Peyer's patch (tissue), 4 donors: ENCODE data around the gene PLET1. TPM values are rescaled to one million over a fixed set of nuclear protein-coding genes. Genes with fewer than 3 reads are reported as not detected.

Experiments
- DNase-seq, 3 donors: peaks; one replicate each; pipeline ENCODE4 v3.0.0-alpha.2; 2017 to 2019
- H3K27ac ChIP-seq, 4 donors: fragments of 200-600 bp; sonication (generic); one replicate each; pipeline ENCODE4 v1.5.1; 2016 to 2019
- H3K27me3 ChIP-seq, 2 donors: fragments of 200-600 bp; sonication (generic); one replicate each; pipeline ENCODE4 v1.5.1; 2019
- H3K36me3 ChIP-seq, 3 donors: fragments of 200-600 bp; sonication (generic); one replicate each; pipeline ENCODE4 v1.5.1; 2016 to 2019
- H3K4me1 ChIP-seq, 4 donors: fragments of 200-600 bp; sonication (generic); one replicate each; pipeline ENCODE4 v1.5.1; 2016 to 2019
- H3K4me3 ChIP-seq, 4 donors: fragments of 200-600 bp; sonication (generic); 1 replicate in 3 of 4; 2 replicates in 1 of 4; pipeline ENCODE4 v1.5.1; 2016 to 2019; ENCODE audit warnings: mild to moderate bottlenecking in 1 of 4
- H3K9me3 ChIP-seq, 4 donors: fragments of 200-600 bp; sonication (generic); one replicate each; pipeline ENCODE4 v1.5.1; 2016 to 2019; ENCODE audit warnings: mild to moderate bottlenecking in 1 of 4
- POLR2A ChIP-seq, 2 donors: fragments of 450-650 bp; IDR thresholded peaks; one replicate each; pipeline ENCODE4 v1.5.1; 2017; ENCODE audit warnings: antibody characterized with exemption in 2 of 2, mild to moderate bottlenecking in 2 of 2, moderate library complexity in 2 of 2
- total RNA-seq, 4 donors: library from RNA; depleted of rRNA; stranded (reverse); fragments of >200 nt; gene quantifications; one replicate each; pipeline ENCODE4 v1.1.0, GENCODE V29; 2016
- TF ChIP-seq, protein P1 (sequence below), 6 experiments: fragments of 450-650 bp in 4 of 6; fragments of 200-600 bp in 2 of 6; sonication (generic) in 1 of 6; IDR thresholded peaks; one replicate each; pipeline ENCODE4 v1.5.1; 2017 to 2019; ENCODE audit warnings: antibody characterized with exemption in 6 of 6, mild to moderate bottlenecking in 3 of 6, moderate library complexity in 1 of 6

PLET1 gene
- total RNA-seq, 4 donors from 2014 or later, result not detected

DNA sequence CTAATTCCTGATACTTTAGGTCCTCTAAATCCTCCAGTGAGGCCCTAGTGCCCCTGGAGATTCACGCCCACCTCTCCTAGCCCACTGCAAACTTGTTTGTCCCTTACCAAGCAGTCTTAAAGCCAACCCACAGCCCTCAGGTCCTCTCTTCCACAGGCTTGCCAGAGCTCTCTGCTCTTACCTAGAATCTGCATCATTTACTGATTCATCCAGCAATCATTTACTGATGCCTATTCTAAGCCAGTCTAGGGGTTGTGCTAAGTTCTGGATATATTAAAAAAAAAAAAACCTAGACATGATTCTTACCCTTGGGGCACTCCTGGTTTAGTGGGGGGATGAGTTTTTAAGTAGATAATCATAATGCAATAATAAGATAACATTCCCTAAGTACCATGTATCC, 43.0 kb upstream of the PLET1 start:
- no peak for DNase-seq
- no peaks in the 10 kb centered on the region for H3K9me3 ChIP-seq
- no peaks in the 10 kb centered on the region for H3K27me3 ChIP-seq
- no peak overlapping the region for H3K4me3 ChIP-seq
- no peak for TF ChIP-seq POLR2A (IDR thresholded peaks at IDR 0.05)
- TF ChIP-seq, protein P1, sequence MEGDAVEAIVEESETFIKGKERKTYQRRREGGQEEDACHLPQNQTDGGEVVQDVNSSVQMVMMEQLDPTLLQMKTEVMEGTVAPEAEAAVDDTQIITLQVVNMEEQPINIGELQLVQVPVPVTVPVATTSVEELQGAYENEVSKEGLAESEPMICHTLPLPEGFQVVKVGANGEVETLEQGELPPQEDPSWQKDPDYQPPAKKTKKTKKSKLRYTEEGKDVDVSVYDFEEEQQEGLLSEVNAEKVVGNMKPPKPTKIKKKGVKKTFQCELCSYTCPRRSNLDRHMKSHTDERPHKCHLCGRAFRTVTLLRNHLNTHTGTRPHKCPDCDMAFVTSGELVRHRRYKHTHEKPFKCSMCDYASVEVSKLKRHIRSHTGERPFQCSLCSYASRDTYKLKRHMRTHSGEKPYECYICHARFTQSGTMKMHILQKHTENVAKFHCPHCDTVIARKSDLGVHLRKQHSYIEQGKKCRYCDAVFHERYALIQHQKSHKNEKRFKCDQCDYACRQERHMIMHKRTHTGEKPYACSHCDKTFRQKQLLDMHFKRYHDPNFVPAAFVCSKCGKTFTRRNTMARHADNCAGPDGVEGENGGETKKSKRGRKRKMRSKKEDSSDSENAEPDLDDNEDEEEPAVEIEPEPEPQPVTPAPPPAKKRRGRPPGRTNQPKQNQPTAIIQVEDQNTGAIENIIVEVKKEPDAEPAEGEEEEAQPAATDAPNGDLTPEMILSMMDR (IDR thresholded peaks at IDR 0.05), result no peak
- H3K27ac ChIP-seq, result no peak overlapping the region
- no peaks in the 10 kb centered on the region for H3K4me1 ChIP-seq
- H3K36me3 ChIP-seq, result no peaks in the 10 kb centered on the region

DNA sequence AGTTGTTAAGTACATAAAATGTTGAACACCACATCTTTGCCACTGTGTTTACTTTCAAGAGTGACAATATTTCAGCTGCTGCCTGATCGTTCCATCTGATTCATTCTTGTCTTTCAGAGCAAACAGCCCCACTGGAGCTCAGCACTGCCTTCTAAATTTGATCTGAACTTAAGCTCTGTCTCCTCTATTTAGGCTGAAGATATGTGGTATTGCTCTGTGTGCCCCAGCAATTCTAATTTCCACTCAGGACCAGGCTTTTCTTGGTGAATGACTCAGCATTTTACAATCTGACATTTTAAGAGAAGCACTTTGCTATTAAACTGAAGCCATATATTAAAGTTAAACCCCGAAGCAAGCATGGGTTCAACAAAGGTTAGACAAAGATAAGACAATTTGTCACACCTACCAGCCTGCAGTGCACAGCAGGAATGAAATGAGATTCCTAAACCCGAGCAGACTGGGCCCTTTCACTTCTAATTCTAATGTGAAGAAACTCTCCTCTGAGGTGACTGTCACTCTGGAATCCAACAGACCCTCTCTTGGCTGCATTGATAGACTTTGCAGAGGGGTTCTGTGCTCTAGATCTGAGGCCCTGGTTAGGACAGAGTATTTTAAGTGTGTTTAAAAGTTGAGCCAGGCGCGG, 41.7 kb upstream of the PLET1 start:
- Histone ChIP-seq H3K27ac (no peak overlapping the region), H3K9me3 (no peaks in the 10 kb centered on the region), H3K36me3 (no peaks in the 10 kb centered on the region), H3K4me1 (no peaks in the 10 kb centered on the region), H3K27me3 (no peaks in the 10 kb centered on the region), H3K4me3 (no peak overlapping the region)
- TF ChIP-seq, protein P1 (IDR thresholded peaks at IDR 0.05), result no peak
- no peak for TF ChIP-seq POLR2A (IDR thresholded peaks at IDR 0.05)
- no peak for DNase-seq

DNA sequence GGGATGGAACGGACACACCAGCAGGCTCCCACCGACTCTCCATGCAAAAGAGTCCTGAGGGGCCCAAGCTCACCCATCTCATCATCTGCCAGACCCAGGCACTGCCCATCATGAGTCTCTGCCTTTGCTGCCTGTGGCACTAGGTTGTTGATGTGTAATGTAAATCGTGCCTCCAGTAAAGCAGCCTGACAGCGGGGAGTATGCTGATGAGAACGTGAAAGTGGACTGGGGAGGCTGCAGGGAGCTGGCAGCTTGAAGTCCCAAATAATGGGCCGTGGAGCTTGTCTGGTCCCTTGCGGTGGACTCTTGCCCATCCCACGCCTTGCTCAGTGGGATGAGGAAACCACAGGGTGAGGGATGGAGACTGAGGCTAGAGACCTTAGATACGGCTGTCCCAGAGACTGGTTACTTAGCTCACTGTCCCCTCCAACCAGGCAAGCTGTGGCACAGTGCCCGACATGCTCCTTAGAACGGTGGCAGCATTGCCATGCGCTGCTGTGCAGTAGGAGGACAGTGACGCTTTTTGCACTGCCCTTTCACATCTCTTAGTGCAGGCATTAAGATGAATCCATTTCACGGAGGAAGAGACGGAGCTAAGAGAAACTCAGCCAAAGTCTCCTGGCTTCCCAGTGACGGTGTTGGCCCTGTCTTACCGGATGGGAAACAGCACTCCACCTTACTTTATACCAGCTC, 39.6 kb upstream of the PLET1 start:
- no peaks in the 10 kb centered on the region for H3K4me1 ChIP-seq
- no peak overlapping the region for H3K4me3 ChIP-seq
- no peaks in the 10 kb centered on the region for H3K36me3 ChIP-seq
- H3K27me3 ChIP-seq, result no peaks in the 10 kb centered on the region
- TF ChIP-seq POLR2A (IDR thresholded peaks at IDR 0.05), result no peak
- TF ChIP-seq, protein P1 (IDR thresholded peaks at IDR 0.05), result no peak
- no peak for DNase-seq
- no peak overlapping the region for H3K27ac ChIP-seq
- H3K9me3 ChIP-seq, result no peaks in the 10 kb centered on the region

DNA sequence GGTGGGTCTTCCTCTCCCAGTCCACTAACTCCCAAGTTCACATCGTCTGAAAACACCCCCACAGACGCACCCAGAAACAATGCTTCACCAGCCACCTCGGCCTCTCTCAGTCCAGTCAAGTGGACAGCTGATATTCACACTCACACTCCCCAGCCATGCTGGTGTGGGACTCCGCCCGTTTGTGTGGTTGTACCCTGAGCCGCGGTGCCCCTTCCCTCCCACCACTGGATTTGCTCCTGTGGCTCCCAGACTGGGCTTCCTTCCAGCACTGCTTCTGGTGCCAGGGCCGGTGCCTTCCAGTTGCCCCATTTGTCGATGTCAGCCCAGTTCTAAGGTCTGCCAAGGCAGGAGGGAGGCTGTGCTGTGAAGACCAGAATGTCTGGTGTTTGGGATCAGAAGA, 37.9 kb upstream of the PLET1 start:
- TF ChIP-seq, protein P1 (IDR thresholded peaks at IDR 0.05), result no peak
- TF ChIP-seq POLR2A (IDR thresholded peaks at IDR 0.05), result no peak
- Histone ChIP-seq H3K36me3 (no peaks in the 10 kb centered on the region), H3K9me3 (no peaks in the 10 kb centered on the region), H3K27ac (no peak overlapping the region), H3K4me1 (no peaks in the 10 kb centered on the region), H3K27me3 (no peaks in the 10 kb centered on the region), H3K4me3 (no peak overlapping the region)
- no peak for DNase-seq

DNA sequence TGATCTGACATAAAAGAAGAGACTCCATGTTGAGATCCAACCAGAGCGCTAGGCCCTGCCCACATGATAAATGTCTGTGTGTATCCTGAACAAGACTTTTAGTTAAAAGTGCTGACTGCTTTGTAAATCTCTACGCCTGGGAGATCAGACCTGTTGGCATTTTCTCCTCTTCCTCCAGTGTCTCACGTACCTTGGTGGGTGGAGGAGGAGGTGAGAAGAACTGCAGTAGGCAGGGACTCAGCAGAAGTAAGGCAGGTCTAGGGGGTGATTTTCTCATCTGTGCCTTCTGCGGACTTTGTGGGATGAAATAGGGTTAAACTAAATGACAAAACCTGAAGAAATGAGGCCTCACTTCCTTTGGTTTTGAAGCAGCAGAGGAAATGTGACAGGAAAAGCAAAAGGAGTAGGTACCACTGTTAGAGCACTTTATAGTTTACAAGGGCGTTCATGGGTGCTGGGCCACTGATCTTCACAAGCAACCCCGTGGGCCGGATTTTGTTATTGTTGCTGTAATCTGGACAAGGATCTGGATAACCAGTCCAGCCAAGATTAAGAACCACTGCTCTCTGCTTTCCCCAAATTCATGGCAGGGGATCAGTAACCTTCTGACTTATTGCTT, 36.7 kb upstream of the PLET1 start:
- H3K9me3 ChIP-seq, result no peaks in the 10 kb centered on the region
- H3K27ac ChIP-seq, result no peak overlapping the region
- no peak for DNase-seq
- no peak overlapping the region for H3K4me3 ChIP-seq
- no peaks in the 10 kb centered on the region for H3K36me3 ChIP-seq
- no peaks in the 10 kb centered on the region for H3K4me1 ChIP-seq
- no peak for TF ChIP-seq POLR2A (IDR thresholded peaks at IDR 0.05)
- TF ChIP-seq, protein P1 (IDR thresholded peaks at IDR 0.05), result no peak
- H3K27me3 ChIP-seq, result no peaks in the 10 kb centered on the region
